B cell (primary cell): ENCODE data around the gene SLC29A4.

Experiments used
- EZH2 ChIP-seq: IDR thresholded peaks from 2 replicates; pipeline ENCODE4 v1.6.1; 2012; ENCODE audit warnings: borderline replicate concordance, low read depth, mild to moderate bottlenecking, moderate library complexity, low read length; ENCODE audit not compliant: insufficient read depth, poor library complexity, severe bottlenecking
- TF ChIP-seq, protein P1 (sequence below): fragments of 200-600 bp; IDR thresholded peaks from one replicate; pipeline ENCODE4 v1.8.0; 2022; ENCODE audit warnings: antibody characterized with exemption, mild to moderate bottlenecking

DNA sequence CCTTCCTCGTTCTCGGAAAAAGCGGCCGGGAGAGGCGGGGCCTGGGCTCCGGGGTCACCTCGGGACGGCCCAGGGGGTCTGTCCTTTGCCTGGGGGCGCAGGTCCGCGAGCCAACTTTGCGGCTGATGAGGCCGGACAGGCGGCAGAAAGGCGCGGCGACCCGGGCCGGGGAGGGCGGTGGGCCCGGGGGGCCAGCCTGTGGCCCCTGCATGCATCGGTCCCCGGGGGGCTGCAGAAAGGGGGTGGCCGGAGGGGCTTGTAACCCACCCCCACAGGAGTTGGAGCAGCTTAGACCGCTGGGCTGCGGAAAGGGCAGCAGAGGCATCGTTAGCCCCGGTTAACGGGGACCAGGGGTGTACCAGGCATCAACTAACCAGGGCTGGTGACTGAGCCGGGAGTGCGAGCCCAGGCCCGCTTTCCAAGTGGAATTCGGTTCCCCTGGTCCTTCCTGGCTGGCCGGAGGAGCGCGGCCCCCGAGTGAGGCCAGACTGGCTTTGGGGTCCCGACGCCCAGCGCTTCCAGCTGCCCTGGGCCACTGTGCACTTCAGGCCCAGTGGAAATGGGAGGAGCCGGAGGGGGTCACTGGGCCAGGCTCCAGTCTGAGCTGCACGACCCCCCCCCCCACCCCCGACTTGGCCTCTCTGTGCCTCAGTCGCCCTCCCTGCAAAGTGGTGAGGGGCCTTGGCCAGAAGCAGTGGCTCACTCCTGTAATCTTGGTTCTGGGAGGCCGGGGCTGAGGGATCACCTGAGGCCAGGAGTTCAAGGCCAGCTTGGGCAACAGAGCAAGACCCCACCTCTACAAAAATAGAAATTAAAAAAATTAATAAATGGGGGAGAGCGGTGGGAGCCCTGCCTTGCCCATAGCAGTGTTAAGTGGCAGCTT lies 919 bp downstream of the SLC29A4 start:
- TF ChIP-seq, protein P1, sequence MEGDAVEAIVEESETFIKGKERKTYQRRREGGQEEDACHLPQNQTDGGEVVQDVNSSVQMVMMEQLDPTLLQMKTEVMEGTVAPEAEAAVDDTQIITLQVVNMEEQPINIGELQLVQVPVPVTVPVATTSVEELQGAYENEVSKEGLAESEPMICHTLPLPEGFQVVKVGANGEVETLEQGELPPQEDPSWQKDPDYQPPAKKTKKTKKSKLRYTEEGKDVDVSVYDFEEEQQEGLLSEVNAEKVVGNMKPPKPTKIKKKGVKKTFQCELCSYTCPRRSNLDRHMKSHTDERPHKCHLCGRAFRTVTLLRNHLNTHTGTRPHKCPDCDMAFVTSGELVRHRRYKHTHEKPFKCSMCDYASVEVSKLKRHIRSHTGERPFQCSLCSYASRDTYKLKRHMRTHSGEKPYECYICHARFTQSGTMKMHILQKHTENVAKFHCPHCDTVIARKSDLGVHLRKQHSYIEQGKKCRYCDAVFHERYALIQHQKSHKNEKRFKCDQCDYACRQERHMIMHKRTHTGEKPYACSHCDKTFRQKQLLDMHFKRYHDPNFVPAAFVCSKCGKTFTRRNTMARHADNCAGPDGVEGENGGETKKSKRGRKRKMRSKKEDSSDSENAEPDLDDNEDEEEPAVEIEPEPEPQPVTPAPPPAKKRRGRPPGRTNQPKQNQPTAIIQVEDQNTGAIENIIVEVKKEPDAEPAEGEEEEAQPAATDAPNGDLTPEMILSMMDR, result no peak
- TF ChIP-seq EZH2, result no peak
